ENCODE results near the gene PPP1R36.
"Not testable (repeated sequence)": the region's sequence is repeated elsewhere in the genome, so short reads cannot be mapped to it uniquely, and the experiment has no call there.

Gene PPP1R36

GRCh38 chr14:64614805-64615391 is 65.1 kb downstream of the PPP1R36 start:
- H3K4me3 ChIP-seq (ENCODE audit: low read depth, low read length) = no peak overlapping the region
- TF ChIP-seq MYC (IDR thresholded peaks at IDR 0.05; ENCODE audit: low read depth, low read length) = no peak
- no peak for TF ChIP-seq POLR2A (IDR thresholded peaks at IDR 0.05; ENCODE audit: extremely low read depth, insufficient read length)
- TF ChIP-seq MAX (IDR thresholded peaks at IDR 0.05; ENCODE audit: low read depth, low read length) = no peak
- no peak for TF ChIP-seq CTCF (IDR thresholded peaks at IDR 0.05; ENCODE audit: low read depth, low read length)
- DNase-seq (ENCODE audit: low read depth) = no peak

GRCh38 chr14:64617872-64618408 is 68.2 kb downstream of the PPP1R36 start:
- DNase-seq (ENCODE audit: low read depth); H3K4me3 ChIP-seq (ENCODE audit: low read depth, low read length): not testable (repeated sequence)

GRCh38 chr14:64620910-64621309 is 71.1 kb downstream of the PPP1R36 start:
- no peak overlapping the region for H3K4me3 ChIP-seq (ENCODE audit: low read depth, low read length)
- TF ChIP-seq CTCF (IDR thresholded peaks at IDR 0.05; ENCODE audit: low read depth, low read length) (no peak), MAX (IDR thresholded peaks at IDR 0.05; ENCODE audit: low read depth, low read length) (no peak), POLR2A (IDR thresholded peaks at IDR 0.05; ENCODE audit: extremely low read depth, insufficient read length) (no peak)
- no peak for DNase-seq (ENCODE audit: low read depth)

DNA sequence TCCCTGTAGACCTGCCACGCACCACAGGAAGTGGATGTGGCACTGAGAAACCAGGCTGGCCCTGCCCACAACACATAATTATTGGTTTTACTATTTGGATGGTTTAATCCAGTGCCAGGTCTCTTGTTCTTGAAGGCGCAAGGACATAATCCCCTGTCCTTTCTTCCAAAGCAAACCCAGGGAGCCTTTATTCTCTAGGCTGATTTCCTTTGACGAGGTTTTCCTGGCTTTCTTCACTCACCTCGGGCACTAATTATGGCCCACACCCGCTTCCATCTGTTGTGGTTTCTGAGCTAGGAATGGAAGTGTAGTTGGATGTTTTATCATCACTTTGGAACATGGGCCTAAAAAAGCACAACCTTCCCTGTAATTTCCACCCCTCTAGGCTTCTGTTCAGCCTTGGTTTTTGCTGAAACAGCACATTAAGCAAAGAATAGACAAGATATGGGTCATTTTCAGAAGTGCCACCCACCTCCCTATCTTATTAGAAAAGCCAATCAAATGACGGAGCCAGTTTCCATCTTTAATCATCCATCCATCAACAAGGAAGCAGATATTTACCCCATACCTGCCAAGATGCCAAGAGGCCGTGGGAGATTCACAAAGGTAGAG is 73.9 kb downstream of the PPP1R36 start:
- TF ChIP-seq MYC (IDR thresholded peaks at IDR 0.05; ENCODE audit: low read depth, low read length) (no peak), MAX (IDR thresholded peaks at IDR 0.05; ENCODE audit: low read depth, low read length) (no peak), POLR2A (IDR thresholded peaks at IDR 0.05; ENCODE audit: extremely low read depth, insufficient read length) (no peak), CTCF (IDR thresholded peaks at IDR 0.05; ENCODE audit: low read depth, low read length) (no peak)
- no peak for DNase-seq (ENCODE audit: low read depth)
- no peak overlapping the region for H3K4me3 ChIP-seq (ENCODE audit: low read depth, low read length)

DNA sequence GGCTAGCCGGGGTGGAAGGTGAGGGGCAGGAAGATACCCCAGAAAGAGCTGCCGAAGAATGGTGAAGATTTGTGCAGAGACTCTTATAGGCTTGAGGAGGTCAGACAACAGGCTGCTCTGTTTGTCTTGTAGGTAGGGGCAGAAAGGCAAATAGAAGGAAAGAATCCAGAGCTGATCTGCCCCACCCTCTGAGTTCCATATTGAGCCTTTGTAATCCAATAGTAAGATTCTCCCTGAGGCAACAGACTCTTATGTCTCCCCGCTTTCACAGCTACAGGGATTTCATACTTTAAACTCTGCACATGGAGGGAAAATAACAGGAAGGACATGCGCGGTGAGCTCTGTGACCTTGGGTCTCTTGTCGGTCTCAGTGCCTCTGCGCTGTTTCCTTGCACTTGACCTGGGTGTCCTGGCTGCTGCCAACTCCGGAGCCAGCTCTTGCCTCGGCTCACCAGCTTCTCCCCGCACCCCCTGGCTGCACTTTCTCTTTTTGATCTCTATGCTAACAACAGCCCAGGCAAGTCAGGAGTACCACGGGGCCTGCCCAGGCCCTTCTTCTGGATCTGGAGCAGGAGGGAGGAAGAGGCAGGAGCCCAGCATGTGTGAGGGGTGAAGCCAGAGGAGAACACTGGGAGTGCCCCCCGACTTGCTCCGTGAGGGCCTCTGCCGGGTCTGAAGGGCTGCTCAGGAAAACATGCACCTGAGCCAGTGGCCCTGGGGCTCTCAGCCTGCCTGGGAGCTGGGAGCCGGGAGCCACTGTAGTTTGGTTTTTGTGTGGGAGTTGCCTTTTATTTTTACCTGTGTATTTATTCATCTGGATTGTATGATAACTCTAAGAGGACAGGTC is 75.8 kb downstream of the PPP1R36 start:
- no peak for TF ChIP-seq MAX (IDR thresholded peaks at IDR 0.05; ENCODE audit: low read depth, low read length)
- TF ChIP-seq CTCF (IDR thresholded peaks at IDR 0.05; ENCODE audit: low read depth, low read length) = no peak
- no peak for TF ChIP-seq POLR2A (IDR thresholded peaks at IDR 0.05; ENCODE audit: extremely low read depth, insufficient read length)
- no peak for TF ChIP-seq MYC (IDR thresholded peaks at IDR 0.05; ENCODE audit: low read depth, low read length)
- H3K4me3 ChIP-seq (ENCODE audit: low read depth, low read length) = no peak overlapping the region
- DNase-seq (ENCODE audit: low read depth) = no peak

GRCh38 chr14:64628940-64629408 is 79.2 kb downstream of the PPP1R36 start:
- no peak for DNase-seq (ENCODE audit: low read depth)
- TF ChIP-seq MYC (IDR thresholded peaks at IDR 0.05; ENCODE audit: low read depth, low read length) = no peak
- TF ChIP-seq POLR2A (IDR thresholded peaks at IDR 0.05; ENCODE audit: extremely low read depth, insufficient read length) = no peak
- TF ChIP-seq MAX (IDR thresholded peaks at IDR 0.05; ENCODE audit: low read depth, low read length) = no peak
- TF ChIP-seq CTCF (IDR thresholded peaks at IDR 0.05; ENCODE audit: low read depth, low read length) = no peak

More at GRCh38 chr14:64628940-64629408, 79.2 kb downstream of the PPP1R36 start:
- no peak overlapping the region for H3K4me3 ChIP-seq (ENCODE audit: low read depth, low read length)
